ENCODE data around the gene EGFR.

The EGFR gene

DNA sequence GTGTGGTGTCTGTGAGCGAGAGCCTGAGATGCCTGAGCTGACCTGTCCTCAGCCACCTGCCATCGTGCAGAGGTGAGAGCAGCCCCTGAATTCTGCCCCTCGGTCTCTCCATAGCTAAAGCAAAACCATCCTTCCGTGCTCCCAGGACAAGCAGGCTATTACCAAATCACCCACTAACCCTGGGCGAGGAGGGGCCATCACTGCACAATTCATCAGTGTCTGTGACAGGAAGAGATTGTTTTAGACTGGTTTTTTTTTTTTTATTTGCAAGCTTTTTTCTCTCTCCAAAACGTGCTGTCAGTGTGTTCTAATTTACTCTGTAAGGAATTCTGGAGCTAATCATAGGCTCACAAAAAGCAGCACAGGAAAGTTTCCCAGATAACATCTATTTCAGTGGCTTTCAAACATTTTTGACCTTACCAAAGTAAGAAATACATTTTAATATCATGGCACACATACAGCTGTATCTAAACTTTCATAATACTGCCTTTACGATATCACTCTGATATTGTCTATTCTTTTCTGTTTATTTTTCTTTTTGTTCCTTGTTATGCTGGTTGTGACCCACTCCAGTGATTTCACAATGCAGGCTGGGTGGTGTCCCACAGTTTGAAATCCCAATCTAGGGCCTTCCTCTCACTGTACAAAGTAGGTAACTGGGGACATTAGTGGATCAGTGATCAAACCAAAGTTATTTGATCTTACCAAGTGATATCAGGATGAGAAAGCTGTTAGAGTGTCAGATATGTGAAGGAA is 62.8 kb downstream of the EGFR start:
- TF ChIP-seq, protein P1, sequence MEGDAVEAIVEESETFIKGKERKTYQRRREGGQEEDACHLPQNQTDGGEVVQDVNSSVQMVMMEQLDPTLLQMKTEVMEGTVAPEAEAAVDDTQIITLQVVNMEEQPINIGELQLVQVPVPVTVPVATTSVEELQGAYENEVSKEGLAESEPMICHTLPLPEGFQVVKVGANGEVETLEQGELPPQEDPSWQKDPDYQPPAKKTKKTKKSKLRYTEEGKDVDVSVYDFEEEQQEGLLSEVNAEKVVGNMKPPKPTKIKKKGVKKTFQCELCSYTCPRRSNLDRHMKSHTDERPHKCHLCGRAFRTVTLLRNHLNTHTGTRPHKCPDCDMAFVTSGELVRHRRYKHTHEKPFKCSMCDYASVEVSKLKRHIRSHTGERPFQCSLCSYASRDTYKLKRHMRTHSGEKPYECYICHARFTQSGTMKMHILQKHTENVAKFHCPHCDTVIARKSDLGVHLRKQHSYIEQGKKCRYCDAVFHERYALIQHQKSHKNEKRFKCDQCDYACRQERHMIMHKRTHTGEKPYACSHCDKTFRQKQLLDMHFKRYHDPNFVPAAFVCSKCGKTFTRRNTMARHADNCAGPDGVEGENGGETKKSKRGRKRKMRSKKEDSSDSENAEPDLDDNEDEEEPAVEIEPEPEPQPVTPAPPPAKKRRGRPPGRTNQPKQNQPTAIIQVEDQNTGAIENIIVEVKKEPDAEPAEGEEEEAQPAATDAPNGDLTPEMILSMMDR (IDR thresholded peaks at IDR 0.05; ENCODE audit: borderline replicate concordance, insufficient read depth, low read depth, low read length): no peak

DNA sequence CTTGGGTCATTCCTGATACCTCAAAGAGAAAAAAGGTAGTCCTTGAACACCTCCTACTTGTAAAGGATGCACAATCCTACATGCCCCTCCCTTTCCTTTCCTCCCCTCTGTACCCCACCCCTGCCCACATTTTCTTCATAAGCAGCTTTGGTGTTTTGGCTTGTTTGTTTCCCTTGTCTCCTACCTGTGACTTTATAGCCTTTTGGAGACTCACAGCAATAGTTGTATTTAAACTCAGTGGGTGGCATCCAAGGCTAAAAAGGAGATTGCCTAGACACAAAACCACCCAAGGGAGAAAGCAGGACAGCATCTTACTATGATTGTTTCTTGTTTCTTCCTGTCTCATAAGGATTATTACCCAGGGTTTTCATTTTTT is 63.4 kb downstream of the EGFR start:
- TF ChIP-seq, protein P1 (IDR thresholded peaks at IDR 0.05; ENCODE audit: borderline replicate concordance, insufficient read depth, low read depth, low read length): no peak
- no peak overlapping the region for H3K4me3 ChIP-seq (ENCODE audit: low read depth, low read length)

More for the DNA sequence above, 62.8 kb downstream of the EGFR start:
- no peak overlapping the region for H3K4me3 ChIP-seq (ENCODE audit: low read depth, low read length)

DNA sequence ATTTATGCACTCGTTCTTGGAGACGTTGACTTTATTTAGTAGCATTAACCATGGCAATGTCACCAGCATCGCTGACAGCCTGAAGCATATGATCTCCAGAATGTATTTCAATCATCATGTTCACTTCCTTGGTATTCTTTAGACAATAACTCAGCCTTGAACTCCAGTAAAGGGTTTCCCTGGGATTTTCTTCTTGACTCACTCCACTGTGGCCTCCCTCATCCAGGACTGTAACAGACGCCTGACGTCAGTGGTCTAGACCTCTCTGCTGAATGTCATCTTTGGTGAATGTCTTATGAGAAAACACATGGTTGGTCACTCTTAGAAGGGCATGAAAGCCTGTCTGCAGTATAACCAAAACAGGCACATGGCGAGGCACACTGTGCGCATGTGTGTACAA is 64.4 kb downstream of the EGFR start:
- no peak overlapping the region for H3K4me3 ChIP-seq (ENCODE audit: low read depth, low read length)
- TF ChIP-seq, protein P1 (IDR thresholded peaks at IDR 0.05; ENCODE audit: borderline replicate concordance, insufficient read depth, low read depth, low read length): no peak

DNA sequence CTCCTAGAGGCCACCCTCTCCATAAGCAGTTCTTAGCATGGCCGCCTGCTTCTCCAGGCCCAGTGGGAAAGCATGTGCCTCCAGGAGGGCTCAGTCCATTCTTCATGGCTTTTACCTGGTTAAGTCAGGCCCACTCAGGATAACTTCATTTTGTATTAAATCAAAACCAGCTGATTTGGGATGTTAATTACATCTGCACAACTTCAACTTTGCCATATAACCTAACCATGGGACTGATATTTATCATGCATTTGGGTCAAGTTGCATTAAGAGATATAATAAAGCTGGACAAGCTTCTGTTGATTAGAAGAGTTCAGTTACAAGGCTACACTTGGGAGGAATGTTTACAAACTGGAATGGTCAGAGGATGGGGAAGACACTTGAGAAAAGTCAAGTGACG is 65.5 kb downstream of the EGFR start:
- TF ChIP-seq, protein P1 (IDR thresholded peaks at IDR 0.05; ENCODE audit: borderline replicate concordance, insufficient read depth, low read depth, low read length): no peak
- no peak overlapping the region for H3K4me3 ChIP-seq (ENCODE audit: low read depth, low read length)

DNA sequence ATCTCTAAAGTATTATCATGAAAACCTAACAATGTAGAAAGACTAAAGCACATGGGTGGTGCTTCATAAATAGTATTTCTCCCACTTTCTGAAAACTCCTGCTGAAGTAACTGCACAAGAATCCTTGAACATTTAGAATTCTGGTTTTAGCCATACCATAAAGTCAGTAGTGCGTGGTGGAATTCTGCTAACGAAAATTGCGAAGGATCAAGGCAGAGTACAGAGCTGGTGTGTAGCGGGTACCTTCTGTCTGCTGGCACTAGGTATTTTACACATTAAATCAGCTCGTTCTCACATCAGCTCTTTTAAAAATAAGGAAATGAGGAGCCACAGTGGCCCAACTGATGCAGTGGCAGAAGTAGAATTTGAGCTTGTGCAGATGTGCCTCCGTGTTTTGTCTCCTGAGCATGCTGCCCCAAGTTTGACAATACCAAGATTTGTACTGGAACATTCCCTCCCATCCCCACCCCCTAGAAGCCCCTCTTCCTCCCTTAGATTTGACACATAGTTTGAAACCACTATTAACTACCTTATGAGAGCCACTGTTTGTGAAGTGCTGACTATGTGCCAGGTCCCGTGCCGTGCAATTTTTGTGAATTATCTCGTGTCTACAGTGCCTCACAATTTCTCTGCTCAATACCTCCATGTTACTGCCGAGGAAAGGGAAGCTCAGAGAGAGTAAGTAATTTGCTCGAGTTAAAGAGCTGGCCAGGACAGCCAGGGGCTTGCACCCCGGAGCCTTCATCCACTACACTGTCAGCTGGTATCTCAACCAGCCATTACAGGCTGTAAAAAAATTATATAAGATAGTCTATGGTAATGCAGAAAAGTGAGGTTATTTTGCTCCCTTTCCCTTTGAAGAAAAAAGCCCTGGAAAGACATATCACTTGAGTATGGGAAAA is 66.9 kb downstream of the EGFR start:
- TF ChIP-seq, protein P1 (IDR thresholded peaks at IDR 0.05; ENCODE audit: borderline replicate concordance, insufficient read depth, low read depth, low read length): no peak
- H3K4me3 ChIP-seq (ENCODE audit: low read depth, low read length): no peak overlapping the region

DNA sequence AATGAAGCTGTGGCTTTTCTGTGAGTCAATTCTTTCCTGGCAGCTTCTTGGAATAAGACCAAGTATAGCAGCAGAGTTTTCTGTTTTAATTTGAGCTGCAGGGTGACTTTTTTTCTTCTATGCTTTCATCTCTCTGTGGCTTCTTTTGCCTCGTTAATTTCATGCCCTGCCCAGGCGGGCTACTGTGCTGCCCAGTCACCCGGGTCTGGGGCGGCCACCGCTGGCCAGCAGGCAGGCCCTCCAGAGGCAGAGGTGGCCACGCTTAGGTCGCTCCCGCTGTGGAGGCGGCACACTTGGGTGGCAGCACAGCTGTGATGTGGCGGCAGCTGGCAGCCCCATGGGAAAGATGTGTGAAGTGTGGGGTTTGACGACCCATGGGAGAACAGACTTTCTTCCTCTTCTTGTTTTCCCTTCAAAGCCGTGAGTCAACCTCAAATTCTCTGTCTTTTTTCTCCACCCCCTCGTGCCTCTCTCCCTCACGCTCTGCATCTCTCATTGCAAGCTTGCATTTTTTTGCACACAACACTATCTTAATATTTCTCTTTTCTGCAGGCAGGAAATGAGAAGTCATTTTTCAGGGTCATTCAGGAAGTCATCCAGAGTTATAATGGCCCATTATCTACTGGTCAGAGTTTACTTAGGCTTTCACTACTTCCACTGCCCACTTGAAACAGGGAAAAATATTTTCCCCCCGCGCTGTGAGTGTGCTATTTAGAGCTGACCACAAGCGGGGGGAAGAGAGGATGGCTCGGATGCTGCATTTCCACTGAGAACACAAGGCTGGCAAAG is 67.8 kb downstream of the EGFR start:
- no peak overlapping the region for H3K4me3 ChIP-seq (ENCODE audit: low read depth, low read length)
- TF ChIP-seq, protein P1 (IDR thresholded peaks at IDR 0.05; ENCODE audit: borderline replicate concordance, insufficient read depth, low read depth, low read length): no peak

Measured in GM12875 (cell line).